ENCODE results near the gene GAB2. TPM values are rescaled to one million over a fixed set of nuclear protein-coding genes. Genes with fewer than 3 reads are reported as not detected.

Gene GAB2
- total and polyA plus RNA-seq, 2 of the 4 experiments (the other 2 are of a cell fraction) = 3.3 to 5.9 TPM

- Histone ChIP-seq H2BK120ac (ENCODE audit: low read depth, low read length) (no peak overlapping the region), H4K8ac (ENCODE audit: low read depth in 2 of 2, low read length in 2 of 2) (no peak overlapping the region), H3K4me1 (ENCODE audit: control insufficient read depth, insufficient read depth, low read length) (no peaks in the 10 kb centered on the region), H3K4ac (ENCODE audit: low read depth, low read length) (no peak overlapping the region), H3K14ac (replicated peaks; ENCODE audit: low read depth, low read length) (no peak overlapping the region), H2AK9ac (replicated peaks; ENCODE audit: low read depth, low read length, poor library complexity) (no peak overlapping the region), H3K9me1 (ENCODE audit: insufficient read depth, low read length) (no peaks in the 10 kb centered on the region), H2BK5ac (ENCODE audit: low read depth, low read length, poor library complexity, severe bottlenecking) (no peak overlapping the region), H3K23ac (ENCODE audit: low read depth, low read length) (no peak overlapping the region), H3K36me3 (ENCODE audit: control insufficient read depth, insufficient read depth, low read length) (peaks cover 5% of the 10 kb centered on the region; the same call in 1 of the 2 replicates), H3K27me3 (ENCODE audit: control insufficient read depth, insufficient read depth, low read length) (no peaks in the 10 kb centered on the region), H3K18ac (ENCODE audit: low read depth, low read length) (no peak overlapping the region), H4K20me1 (ENCODE audit: insufficient read depth, low read length) (no peaks in the 10 kb centered on the region), H4K5ac (ENCODE audit: low read depth, low read length) (no peak overlapping the region), H2BK20ac (ENCODE audit: low read depth, low read length) (no peak overlapping the region), H3K56ac (ENCODE audit: extremely low read depth, insufficient read depth, low read length) (no peak overlapping the region), H3K4me3 (ENCODE audit: insufficient read depth, low read depth, low read length) (no peak overlapping the region), H3K79me1 (ENCODE audit: low read depth in 1 of 2, low read length in 2 of 2) (no peaks in the 10 kb centered on the region), H3K4me2 (ENCODE audit: low read depth, low read length) (no peak overlapping the region), H3K9ac (ENCODE audit: low read depth, low read length) (no peak overlapping the region), H2AFZ (replicated peaks; ENCODE audit: low read length, poor library complexity) (no peak overlapping the region), H3K9me3 (ENCODE audit: control insufficient read depth, insufficient read depth, low read length) (no peaks in the 10 kb centered on the region), H3K27ac (ENCODE audit: insufficient read depth, low read length) (no peak overlapping the region), H4K91ac (ENCODE audit: insufficient read depth, low read depth, low read length) (no peak overlapping the region), H2BK15ac (ENCODE audit: low read depth, low read length) (no peak overlapping the region), H2AK5ac (ENCODE audit: low read depth, low read length) (no peak overlapping the region)
- dilution Hi-C loops (cut with HindIII; ENCODE audit: low sequenced_read_pairs, unreplicated experiment) (no loop called here), intact Hi-C loops (cut with micrococcal nuclease) (no loop called here), in situ Hi-C loops (cut with MboI; ENCODE audit: low sequenced_read_pairs) (no loop called here)
- no CpG with 5 or more reads among the region's 2 CpGs for WGBS, 2 experiments (ENCODE audit: extremely low coverage in 2 of 2, insufficient read length in 1 of 2)
- no TSS peak for BruUV-seq (replicated peaks)
- TF ChIP-seq RFX5 (IDR thresholded peaks at IDR 0.05; ENCODE audit: low read depth, low read length) (no peak), FOS (IDR thresholded peaks at IDR 0.05; ENCODE audit: low read depth, low read length) (no peak), POLR2A (IDR thresholded peaks at IDR 0.05; ENCODE audit: low read depth, low read length) (no peak), NFE2L2 (IDR thresholded peaks at IDR 0.05; ENCODE audit: low read depth, low read length) (no peak), SMC3 (IDR thresholded peaks at IDR 0.05; ENCODE audit: low read depth, low read length) (no peak), CEBPB (IDR thresholded peaks at IDR 0.05; ENCODE audit: low read depth, low read length) (no peak), RAD21 (IDR thresholded peaks at IDR 0.05; ENCODE audit: low read length) (no peak), USF2 (IDR thresholded peaks at IDR 0.05; ENCODE audit: low read depth, low read length) (no peak)
- CTCF ChIA-PET = no interaction called here
- DNase-seq (no peak), ATAC-seq (ENCODE audit: low read depth) (no peak)
- POLR2A ChIA-PET (ENCODE audit: unreplicated experiment) = no interaction called here
Observed at GRCh38 chr11:78467370-78467769, 49.8 kb upstream of the GAB2 start.

Measured in IMR-90 (cell line).